Ovary (tissue), 3 donors: ENCODE measurements around the gene TRUB1.

Source experiments
- EP300 ChIP-seq: sonication (generic); formaldehyde crosslinking; IDR thresholded peaks from one replicate; pipeline ENCODE4 v1.6.1; 2017; ENCODE audit warnings: antibody characterized with exemption
- POLR2A ChIP-seq: fragments of 450-650 bp; IDR thresholded peaks from one replicate; pipeline ENCODE4 v1.6.1; 2017; ENCODE audit warnings: antibody characterized with exemption, mild to moderate bottlenecking, moderate library complexity
- TF ChIP-seq, protein P1 (sequence below), 3 donors: fragments of 450-650 bp in 2 of 3; fragments of 200-600 bp in 1 of 3; IDR thresholded peaks; one replicate each; pipeline versions ENCODE4 v1.5.1 to v1.8.0; 2016 to 2022; ENCODE audit warnings: antibody characterized with exemption in 3 of 3, mild to moderate bottlenecking in 1 of 3
- donor health status: DM: no; HTN: no; CAD: no.

DNA sequence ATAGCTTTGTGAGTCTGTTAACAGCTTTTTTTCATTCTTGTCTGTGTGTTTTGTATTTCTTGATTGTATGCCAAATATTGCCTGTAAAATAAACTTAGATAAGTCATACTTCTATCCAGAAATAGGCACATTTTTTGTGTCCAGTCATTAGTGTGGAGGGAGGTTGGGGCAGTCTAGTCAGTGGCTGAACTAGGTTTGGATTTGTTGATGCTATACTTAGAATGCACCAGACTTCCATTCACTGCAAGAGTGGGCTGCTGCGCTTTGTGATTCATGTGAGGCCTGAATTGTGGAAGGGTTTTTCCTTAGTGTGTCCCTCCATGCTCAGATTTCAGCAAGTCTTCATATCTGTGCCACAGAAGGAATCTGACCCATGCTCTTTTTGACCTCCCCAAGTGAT lies 50.0 kb downstream of the TRUB1 start:
- TF ChIP-seq, protein P1, sequence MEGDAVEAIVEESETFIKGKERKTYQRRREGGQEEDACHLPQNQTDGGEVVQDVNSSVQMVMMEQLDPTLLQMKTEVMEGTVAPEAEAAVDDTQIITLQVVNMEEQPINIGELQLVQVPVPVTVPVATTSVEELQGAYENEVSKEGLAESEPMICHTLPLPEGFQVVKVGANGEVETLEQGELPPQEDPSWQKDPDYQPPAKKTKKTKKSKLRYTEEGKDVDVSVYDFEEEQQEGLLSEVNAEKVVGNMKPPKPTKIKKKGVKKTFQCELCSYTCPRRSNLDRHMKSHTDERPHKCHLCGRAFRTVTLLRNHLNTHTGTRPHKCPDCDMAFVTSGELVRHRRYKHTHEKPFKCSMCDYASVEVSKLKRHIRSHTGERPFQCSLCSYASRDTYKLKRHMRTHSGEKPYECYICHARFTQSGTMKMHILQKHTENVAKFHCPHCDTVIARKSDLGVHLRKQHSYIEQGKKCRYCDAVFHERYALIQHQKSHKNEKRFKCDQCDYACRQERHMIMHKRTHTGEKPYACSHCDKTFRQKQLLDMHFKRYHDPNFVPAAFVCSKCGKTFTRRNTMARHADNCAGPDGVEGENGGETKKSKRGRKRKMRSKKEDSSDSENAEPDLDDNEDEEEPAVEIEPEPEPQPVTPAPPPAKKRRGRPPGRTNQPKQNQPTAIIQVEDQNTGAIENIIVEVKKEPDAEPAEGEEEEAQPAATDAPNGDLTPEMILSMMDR (IDR thresholded peaks at IDR 0.05), result no peak
- TF ChIP-seq POLR2A (no peak), EP300 (no peak)
